OCI-LY7 (cell line): Measurements from ENCODE around the gene AIMP1.

ENCODE experiments used
- CTCF ChIP-seq: fragments of 200-600 bp; sonication (generic); conservative IDR thresholded peaks from 2 replicates; pipeline ENCODE4 v1.5.1; 2014; ENCODE audit warnings: mild to moderate bottlenecking, antibody characterized with exemption, low read length, moderate library complexity, mixed read lengths
- EZH2phosphoT487 ChIP-seq: fragments of 200-600 bp; sonication (generic); IDR thresholded peaks from 2 replicates; pipeline ENCODE4 v1.6.1; 2018; ENCODE audit warnings: low read depth, borderline replicate concordance, mild to moderate bottlenecking, mixed run types, antibody characterized with exemption, low read length, moderate library complexity, mixed read lengths

DNA sequence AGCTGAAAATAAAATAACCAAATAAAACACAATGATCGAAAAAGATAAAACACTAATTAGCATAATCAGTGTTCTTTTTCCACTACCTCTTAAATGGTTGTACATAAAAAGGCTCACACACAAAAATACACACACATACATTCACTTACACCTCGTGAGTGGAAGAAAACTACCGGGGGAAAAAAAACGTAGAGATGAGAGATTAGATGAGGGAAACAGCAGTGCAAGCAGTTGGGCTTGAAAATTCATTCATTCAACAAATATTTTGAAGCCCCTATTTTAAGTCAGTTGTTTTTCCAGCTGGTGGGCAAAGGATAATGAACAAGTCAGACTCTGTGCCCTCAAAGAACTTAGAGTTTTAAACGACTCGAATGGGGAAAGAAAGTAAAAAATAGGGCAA is 1.4 kb upstream of the AIMP1 start:
- no peak for TF ChIP-seq CTCF
- no peak for TF ChIP-seq EZH2phosphoT487
